Smooth muscle cell (in vitro differentiated cells): ENCODE measurements around the gene PUM1. TPM values are rescaled to one million over a fixed set of nuclear protein-coding genes. Genes with fewer than 3 reads are reported as not detected.

ENCODE experiments used
- DNase-seq: peaks from one replicate; lab custom pipeline; 2025; ENCODE audit not compliant: unreplicated experiment; lab: John Stamatoyannopoulos, UW
- H2AFZ ChIP-seq: fragments of 200-600 bp; sonication (generic); 2 replicates; pipeline ENCODE4 v1.6.0; 2016; ENCODE audit warnings: antibody characterized with exemption, low read depth, mild to moderate bottlenecking
- H3F3A ChIP-seq: fragments of 200-600 bp; sonication (generic); 2 replicates; pipeline ENCODE4 v1.6.0; 2017; ENCODE audit warnings: antibody characterized with exemption, low read depth
- H3K27ac ChIP-seq: fragments of 200-600 bp; sonication (generic); 2 replicates; pipeline ENCODE4 v1.5.1; 2016; ENCODE audit warnings: low read depth, mild to moderate bottlenecking
- H3K27me3 ChIP-seq: fragments of 200-600 bp; sonication (generic); 2 replicates; pipeline ENCODE4 v1.6.1; 2016; ENCODE audit warnings: low read depth, mild to moderate bottlenecking
- H3K36me3 ChIP-seq: fragments of 200-600 bp; sonication (generic); 2 replicates; pipeline ENCODE4 v1.5.1; 2016; ENCODE audit warnings: low read depth
- H3K4me1 ChIP-seq: fragments of 200-600 bp; sonication (generic); 2 replicates; pipeline ENCODE4 v1.5.1; 2016; ENCODE audit warnings: low read depth
- H3K4me2 ChIP-seq: fragments of 200-600 bp; sonication (generic); 2 replicates; pipeline ENCODE4 v1.6.0; 2016; ENCODE audit warnings: mild to moderate bottlenecking
- H3K4me3 ChIP-seq: fragments of 200-600 bp; sonication (generic); 2 replicates; pipeline ENCODE4 v1.5.1; 2016; ENCODE audit warnings: mild to moderate bottlenecking
- H3K79me2 ChIP-seq: fragments of 200-600 bp; sonication (generic); 2 replicates; pipeline ENCODE4 v1.6.0; 2016; ENCODE audit warnings: low read depth, mild to moderate bottlenecking
- H3K9ac ChIP-seq: fragments of 200-600 bp; sonication (generic); 2 replicates; pipeline ENCODE4 v1.6.0; 2016; ENCODE audit warnings: low read depth
- H3K9me3 ChIP-seq: fragments of 200-600 bp; sonication (generic); replicated peaks from 2 replicates; pipeline ENCODE4 v1.5.1; 2016; ENCODE audit warnings: low read depth
- H4K20me1 ChIP-seq: fragments of 200-600 bp; sonication (generic); 2 replicates; pipeline ENCODE4 v1.6.0; 2016; ENCODE audit warnings: low read depth
- WGBS: methylation state at CpG from one replicate; pipeline ENCODE4 v1.1.7; 2016; ENCODE audit warnings: low lambda C conversion rate; 5-methylcytosine and 5-hydroxymethylcytosine counted together
- polyA plus RNA-seq: library from polyadenylated mRNA; unstranded; fragments of >200 nt; fragmentation: Nextera tagmentation; extraction: Ambion mirVana; gene quantifications from 2 replicates; pipeline ENCODE4 v1.2.1, GENCODE V29; 2016
- total RNA-seq: library from RNA; depleted of rRNA; stranded (reverse); fragments of >200 nt; gene quantifications from 2 replicates; pipeline ENCODE4 v1.2.3, GENCODE V29; 2014
- TF ChIP-seq, protein P1 (sequence below): fragments of 200-600 bp; sonication (generic); IDR thresholded peaks from 2 replicates; pipeline ENCODE4 v1.5.1; 2017; ENCODE audit warnings: borderline replicate concordance, mild to moderate bottlenecking, antibody characterized with exemption; ENCODE audit not compliant: insufficient read depth, poor library complexity, severe bottlenecking

PUM1 gene
- total and polyA plus RNA-seq, 2 experiments from 2014 or later, result 49.0 to 78.2 TPM

DNA sequence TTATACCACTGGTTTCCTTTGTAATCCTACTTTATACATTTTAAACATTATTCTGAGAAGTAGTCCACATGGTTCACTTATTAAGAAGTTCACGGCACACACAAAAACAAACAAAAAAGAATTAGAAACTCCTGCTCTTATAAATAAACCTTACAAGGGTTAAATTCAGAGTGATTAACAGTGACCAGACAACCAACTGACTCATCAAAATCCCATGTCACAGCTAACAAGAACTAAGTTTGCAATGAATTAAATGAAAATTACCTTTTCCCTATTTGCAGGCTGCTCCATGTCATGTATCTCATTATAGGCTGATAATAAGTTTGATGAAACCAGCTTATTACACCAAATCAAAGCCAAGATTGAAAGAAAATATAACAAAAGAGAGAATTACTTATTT is 77.5 kb downstream of the PUM1 start:
- no peaks in the 10 kb centered on the region for H3K36me3 ChIP-seq
- peaks cover 41% of the 10 kb centered on the region for H3K4me1 ChIP-seq
- no peaks in the 10 kb centered on the region for H3K9me3 ChIP-seq
- H3K4me2 ChIP-seq, result peak overlapping the region; percentile 68
- H2AFZ ChIP-seq, result no peak overlapping the region
- H3K27ac ChIP-seq, result peak overlapping the region; percentile 74
- peaks cover 100% of the 10 kb centered on the region for H3K79me2 ChIP-seq
- TF ChIP-seq, protein P1, sequence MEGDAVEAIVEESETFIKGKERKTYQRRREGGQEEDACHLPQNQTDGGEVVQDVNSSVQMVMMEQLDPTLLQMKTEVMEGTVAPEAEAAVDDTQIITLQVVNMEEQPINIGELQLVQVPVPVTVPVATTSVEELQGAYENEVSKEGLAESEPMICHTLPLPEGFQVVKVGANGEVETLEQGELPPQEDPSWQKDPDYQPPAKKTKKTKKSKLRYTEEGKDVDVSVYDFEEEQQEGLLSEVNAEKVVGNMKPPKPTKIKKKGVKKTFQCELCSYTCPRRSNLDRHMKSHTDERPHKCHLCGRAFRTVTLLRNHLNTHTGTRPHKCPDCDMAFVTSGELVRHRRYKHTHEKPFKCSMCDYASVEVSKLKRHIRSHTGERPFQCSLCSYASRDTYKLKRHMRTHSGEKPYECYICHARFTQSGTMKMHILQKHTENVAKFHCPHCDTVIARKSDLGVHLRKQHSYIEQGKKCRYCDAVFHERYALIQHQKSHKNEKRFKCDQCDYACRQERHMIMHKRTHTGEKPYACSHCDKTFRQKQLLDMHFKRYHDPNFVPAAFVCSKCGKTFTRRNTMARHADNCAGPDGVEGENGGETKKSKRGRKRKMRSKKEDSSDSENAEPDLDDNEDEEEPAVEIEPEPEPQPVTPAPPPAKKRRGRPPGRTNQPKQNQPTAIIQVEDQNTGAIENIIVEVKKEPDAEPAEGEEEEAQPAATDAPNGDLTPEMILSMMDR, result no peak
- H3F3A ChIP-seq, result peaks cover 30% of the 10 kb centered on the region
- no peak for DNase-seq
- WGBS, result 57% methylated on average over 1 of the region's 1 CpG
- H3K9ac ChIP-seq, result no peak overlapping the region
- H3K27me3 ChIP-seq, result no peaks in the 10 kb centered on the region
- H4K20me1 ChIP-seq, result peaks cover 100% of the 10 kb centered on the region
- no peak overlapping the region for H3K4me3 ChIP-seq

DNA sequence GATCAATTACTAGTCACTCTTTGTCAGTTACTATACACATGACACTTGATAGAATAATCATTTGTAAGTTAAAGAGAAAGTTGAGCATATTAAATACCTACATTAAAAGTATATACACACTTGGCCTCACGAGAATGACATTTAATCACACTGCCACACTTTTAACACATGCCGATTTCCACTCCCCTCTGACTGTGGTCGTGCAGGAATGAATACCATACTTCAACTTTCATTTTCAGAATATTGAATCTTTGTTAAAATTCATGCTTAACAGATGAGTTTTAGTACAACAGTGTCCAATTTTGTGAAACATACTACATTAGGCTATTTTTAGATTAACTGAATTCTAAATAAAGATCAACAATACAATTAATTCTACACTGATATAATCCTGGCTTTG is 78.8 kb downstream of the PUM1 start:
- Histone ChIP-seq H3F3A (peaks cover 30% of the 10 kb centered on the region), H2AFZ (no peak overlapping the region), H4K20me1 (peaks cover 100% of the 10 kb centered on the region), H3K27ac (no peak overlapping the region), H3K4me2 (no peak overlapping the region), H3K27me3 (no peaks in the 10 kb centered on the region), H3K79me2 (peaks cover 100% of the 10 kb centered on the region), H3K4me3 (no peak overlapping the region), H3K4me1 (peaks cover 41% of the 10 kb centered on the region), H3K36me3 (no peaks in the 10 kb centered on the region), H3K9me3 (no peaks in the 10 kb centered on the region), H3K9ac (no peak overlapping the region)
- DNase-seq, result no peak
- TF ChIP-seq, protein P1, result no peak
- WGBS, result 74% methylated on average over 3 of the region's 3 CpGs

DNA sequence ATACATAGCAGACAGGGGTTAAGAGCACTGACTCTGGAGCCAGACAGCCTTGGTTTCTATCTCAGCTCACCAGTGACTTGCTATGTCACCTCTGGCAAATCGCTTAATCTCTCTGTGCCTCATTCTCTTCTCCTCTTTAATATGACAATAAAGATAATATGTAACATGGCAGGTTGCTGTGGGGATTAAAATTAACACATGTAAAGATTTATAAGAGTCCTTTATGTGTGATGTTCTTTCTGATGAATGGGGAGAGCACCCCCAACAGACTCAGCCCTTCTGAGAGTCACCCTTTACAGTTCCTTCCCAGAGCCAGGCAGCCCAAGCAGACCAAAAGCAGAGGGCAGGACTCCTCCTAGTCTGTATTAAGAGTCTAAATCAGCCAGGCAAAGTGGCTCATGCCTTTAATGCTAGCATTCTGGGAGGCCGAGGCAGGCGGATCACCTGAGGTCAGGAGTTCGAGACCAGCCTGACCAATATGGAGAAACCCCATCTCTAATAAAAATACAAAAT is 80.5 kb downstream of the PUM1 start:
- H3K27ac ChIP-seq, result peak overlapping the region; percentile 48
- H3K36me3 ChIP-seq, result no peaks in the 10 kb centered on the region
- WGBS, result 82% methylated on average over 4 of the region's 4 CpGs
- peaks cover 20% of the 10 kb centered on the region for H3F3A ChIP-seq
- TF ChIP-seq, protein P1, result no peak
- H3K9me3 ChIP-seq, result no peaks in the 10 kb centered on the region
- no peak overlapping the region for H3K9ac ChIP-seq
- H3K4me1 ChIP-seq, result peaks cover 24% of the 10 kb centered on the region
- H4K20me1 ChIP-seq, result peaks cover 100% of the 10 kb centered on the region
- peaks cover 99% of the 10 kb centered on the region for H3K79me2 ChIP-seq
- no peak overlapping the region for H2AFZ ChIP-seq
- no peak overlapping the region for H3K4me3 ChIP-seq
- H3K27me3 ChIP-seq, result no peaks in the 10 kb centered on the region
- peak overlapping the region; percentile 20 for H3K4me2 ChIP-seq
- DNase-seq, result no peak

DNA sequence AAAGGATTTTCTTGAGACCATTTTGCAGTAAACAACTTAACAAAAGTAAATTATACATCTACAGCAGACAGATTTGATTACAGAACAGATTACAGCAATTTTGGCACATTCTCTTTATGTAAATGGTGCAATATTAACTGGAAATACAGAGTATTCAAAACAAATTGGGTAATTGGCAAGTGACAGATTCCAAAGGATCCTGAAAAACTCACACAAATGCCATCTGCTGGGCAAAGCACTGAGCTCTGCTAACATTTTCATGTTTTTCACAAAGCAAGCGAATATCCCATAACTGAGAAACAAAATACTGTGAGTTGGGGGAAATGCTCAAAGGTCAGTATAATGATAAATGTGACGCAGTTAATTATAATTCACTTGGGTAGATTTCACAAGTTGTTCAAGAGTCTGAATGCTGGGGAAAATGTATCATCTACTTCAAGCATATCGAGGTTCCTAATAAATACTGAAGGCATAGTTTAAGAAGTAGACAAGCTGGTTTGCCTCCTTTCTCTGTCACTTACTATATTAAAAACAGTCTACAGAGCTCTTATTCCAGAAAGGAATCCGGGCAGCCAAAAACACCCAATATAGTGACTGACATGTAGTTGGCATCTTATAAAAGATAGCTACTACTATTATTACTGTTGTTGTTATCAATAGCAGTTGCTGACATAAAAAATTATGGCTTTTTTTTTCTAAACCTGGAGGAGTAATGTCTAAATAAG is 81.2 kb downstream of the PUM1 start:
- H3K79me2 ChIP-seq, result peaks cover 99% of the 10 kb centered on the region
- H3K27me3 ChIP-seq, result no peaks in the 10 kb centered on the region
- H3F3A ChIP-seq, result peaks cover 15% of the 10 kb centered on the region
- no peak overlapping the region for H3K4me3 ChIP-seq
- peak overlapping the region; percentile 27 for H3K4me2 ChIP-seq
- peak overlapping the region; percentile 48 for H3K27ac ChIP-seq
- no peak overlapping the region for H2AFZ ChIP-seq
- 76% methylated on average over 4 of the region's 4 CpGs for WGBS
- peaks cover 19% of the 10 kb centered on the region for H3K4me1 ChIP-seq
- peaks cover 6% of the 10 kb centered on the region for H3K36me3 ChIP-seq
- TF ChIP-seq, protein P1, result no peak
- H3K9me3 ChIP-seq, result no peaks in the 10 kb centered on the region
- H3K9ac ChIP-seq, result no peak overlapping the region
- H4K20me1 ChIP-seq, result peaks cover 100% of the 10 kb centered on the region
- no peak for DNase-seq
